DMS 273 (cell line): Measurements from ENCODE around the gene DRD5.

Source experiments
- DNase-seq: peaks from one replicate; lab custom pipeline; 2025; ENCODE audit not compliant: unreplicated experiment; lab: John Stamatoyannopoulos, UW

DRD5 gene

DNA sequence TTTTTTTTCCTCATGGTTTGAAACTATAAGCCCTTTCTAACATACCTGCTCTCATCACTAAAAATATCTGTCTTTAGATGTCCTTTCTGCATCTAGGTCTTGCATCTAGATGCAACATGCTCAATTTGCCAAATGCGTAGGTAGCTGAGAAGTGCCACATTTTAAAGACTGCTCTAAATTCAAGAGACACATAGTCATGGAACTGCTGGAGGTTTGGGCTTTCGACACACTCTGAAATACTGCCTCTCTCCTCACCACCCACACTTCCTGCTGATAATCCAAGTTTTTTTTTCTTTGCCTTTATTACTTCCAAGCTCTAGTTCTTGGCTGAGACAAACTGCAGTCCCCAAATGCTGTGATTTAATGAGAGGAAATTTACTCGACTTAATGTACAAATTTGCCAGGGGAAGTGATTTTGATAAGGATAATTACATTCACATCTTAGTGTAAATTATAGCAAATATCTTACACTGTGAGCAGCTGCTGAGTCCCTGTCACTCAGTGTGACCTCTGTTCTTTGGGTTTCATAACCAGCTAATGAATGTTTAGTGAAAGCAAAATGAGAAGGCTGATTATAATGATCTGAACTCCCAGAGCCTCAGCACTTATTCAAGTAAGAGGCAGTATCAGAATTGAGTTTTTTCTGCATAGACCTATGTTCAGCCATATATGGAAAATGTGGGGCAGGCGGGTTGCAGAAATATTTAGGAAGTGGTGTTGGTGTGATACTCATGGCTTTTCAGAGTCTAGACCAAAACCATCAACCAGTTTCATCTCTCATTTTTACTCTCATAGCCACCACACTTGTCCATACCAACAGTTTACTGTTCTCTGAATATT is 31.3 kb downstream of the DRD5 start:
- no peak for DNase-seq

GRCh38 chr4:9816285-9816684 is 34.9 kb downstream of the DRD5 start:
- DNase-seq: no peak

GRCh38 chr4:9820343-9820742 is 38.9 kb downstream of the DRD5 start:
- no peak for DNase-seq

- no peak for DNase-seq
Measured at GRCh38 chr4:9825049-9825448, 43.6 kb downstream of the DRD5 start.

DNA sequence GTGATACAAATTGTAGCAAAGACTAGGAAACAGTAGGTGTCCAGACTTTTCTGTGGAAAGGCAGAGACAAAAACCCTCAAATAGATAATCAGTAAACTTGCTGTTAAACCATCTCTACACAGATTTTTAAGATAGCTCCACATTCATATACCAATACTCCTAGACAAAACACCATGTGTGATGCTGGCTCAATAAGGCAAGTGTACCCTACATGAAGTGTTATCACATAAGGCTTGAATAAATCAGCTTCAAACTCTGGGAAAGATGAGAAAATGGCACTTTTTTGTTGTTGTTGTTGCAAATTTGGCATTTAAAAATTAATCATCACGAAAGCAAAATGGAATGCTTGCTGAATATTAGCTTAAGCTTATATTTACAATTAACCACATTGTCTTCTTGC is 45.1 kb downstream of the DRD5 start:
- no peak for DNase-seq

GRCh38 chr4:9832640-9833039 is 51.2 kb downstream of the DRD5 start:
- DNase-seq: no peak

- no peak for DNase-seq
Measured at GRCh38 chr4:9833421-9833820, 52.0 kb downstream of the DRD5 start.
